Ishikawa (cell line): ENCODE measurements around the gene CDC25C.

Experiments
- CEBPB ChIP-seq: IDR thresholded peaks from 2 replicates; pipeline ENCODE4 v1.6.1; 2012
- CREB1 ChIP-seq: IDR thresholded peaks from 2 replicates; pipeline ENCODE4 v1.6.1; 2012; ENCODE audit warnings: low read depth
- EGR1 ChIP-seq: IDR thresholded peaks from 2 replicates; pipeline ENCODE4 v1.6.1; 2012
- EP300 ChIP-seq: IDR thresholded peaks from 2 replicates; pipeline ENCODE4 v1.6.1; 2012; ENCODE audit warnings: borderline replicate concordance
- RAD21 ChIP-seq: IDR thresholded peaks from 2 replicates; pipeline ENCODE4 v1.6.1; 2012; ENCODE audit warnings: low read depth
- TAF1 ChIP-seq: IDR thresholded peaks from 2 replicates; pipeline ENCODE4 v1.6.1; 2012; ENCODE audit warnings: low read depth, mild to moderate bottlenecking
- TCF12 ChIP-seq: IDR thresholded peaks from 2 replicates; pipeline ENCODE4 v1.6.1; 2012; ENCODE audit warnings: low read depth
- YY1 ChIP-seq: IDR thresholded peaks from 2 replicates; pipeline ENCODE4 v1.6.1; 2012; ENCODE audit warnings: low read depth
- TF ChIP-seq, protein P1 (sequence below): IDR thresholded peaks from 2 replicates; pipeline ENCODE4 v1.6.1; 2012
- TF ChIP-seq, protein P2 (sequence below): IDR thresholded peaks from 2 replicates; pipeline ENCODE4 v1.6.1; 2012

DNA sequence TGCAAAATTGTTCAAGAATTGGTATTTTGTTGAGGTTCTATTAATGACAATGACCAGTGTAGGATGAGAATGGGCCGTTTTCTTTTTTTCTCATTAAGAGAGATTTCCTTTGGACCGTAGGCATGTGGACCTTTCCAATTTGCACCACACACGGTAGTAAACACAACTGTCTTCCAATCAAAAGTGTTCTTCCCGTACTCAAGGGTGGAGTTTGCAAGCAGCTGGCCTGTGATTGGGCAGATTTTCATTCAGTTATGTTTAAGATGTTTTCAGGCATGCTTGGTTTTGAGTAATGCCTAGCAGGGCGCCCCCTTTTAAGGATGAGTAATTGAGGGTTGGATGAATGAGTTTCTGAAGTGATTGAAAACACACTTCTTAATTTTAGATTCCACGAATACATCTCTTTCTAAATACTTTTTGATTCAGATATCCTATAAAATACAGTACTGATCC, 23.3 kb upstream of the CDC25C start:
- TF ChIP-seq YY1 (no peak), CREB1 (no peak), TCF12 (no peak), TAF1 (no peak), CEBPB (no peak), EP300 (no peak), EGR1 (no peak), RAD21 (no peak)
- TF ChIP-seq, protein P1, sequence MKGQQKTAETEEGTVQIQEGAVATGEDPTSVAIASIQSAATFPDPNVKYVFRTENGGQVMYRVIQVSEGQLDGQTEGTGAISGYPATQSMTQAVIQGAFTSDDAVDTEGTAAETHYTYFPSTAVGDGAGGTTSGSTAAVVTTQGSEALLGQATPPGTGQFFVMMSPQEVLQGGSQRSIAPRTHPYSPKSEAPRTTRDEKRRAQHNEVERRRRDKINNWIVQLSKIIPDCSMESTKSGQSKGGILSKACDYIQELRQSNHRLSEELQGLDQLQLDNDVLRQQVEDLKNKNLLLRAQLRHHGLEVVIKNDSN: no peak
- TF ChIP-seq, protein P2, sequence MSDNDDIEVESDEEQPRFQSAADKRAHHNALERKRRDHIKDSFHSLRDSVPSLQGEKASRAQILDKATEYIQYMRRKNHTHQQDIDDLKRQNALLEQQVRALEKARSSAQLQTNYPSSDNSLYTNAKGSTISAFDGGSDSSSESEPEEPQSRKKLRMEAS: peak; percentile 80; the same call in 1 of the 2 replicates
